GM21528 (cell line): ENCODE results near the gene MIDN.
"Not testable (repeated sequence)": the region's sequence is repeated elsewhere in the genome, so short reads cannot be mapped to it uniquely, and the experiment has no call there.

Experiments
- ATAC-seq: cut with Tn5 transposase; IDR thresholded peaks from one replicate; pipeline ENCODE4 v1.9.1; 2021; ENCODE audit warnings: mild to moderate bottlenecking, moderate library complexity; ENCODE audit not compliant: unreplicated experiment, low FRiP score

MIDN gene

GRCh38 chr19:1290196-1290702 lies 41.9 kb downstream of the MIDN start:
- no peak for ATAC-seq

- ATAC-seq = no peak
Observed at GRCh38 chr19:1290703-1291651, 42.6 kb downstream of the MIDN start.

- ATAC-seq = no peak
Observed at GRCh38 chr19:1291761-1292418, 43.5 kb downstream of the MIDN start.

- ATAC-seq = no peak
Observed at GRCh38 chr19:1292419-1293151, 44.2 kb downstream of the MIDN start.

GRCh38 chr19:1293782-1294604 lies 45.6 kb downstream of the MIDN start:
- no peak for ATAC-seq

GRCh38 chr19:1294688-1295087 lies 46.3 kb downstream of the MIDN start:
- ATAC-seq = no peak

- ATAC-seq = no peak
Observed at GRCh38 chr19:1295169-1296012, 47.0 kb downstream of the MIDN start.

GRCh38 chr19:1296078-1296477 lies 47.7 kb downstream of the MIDN start:
- no peak for ATAC-seq

- ATAC-seq = no peak
Observed at GRCh38 chr19:1296575-1297271, 48.3 kb downstream of the MIDN start.

- no peak for ATAC-seq
Observed at GRCh38 chr19:1298235-1298634, 49.9 kb downstream of the MIDN start.

- no peak for ATAC-seq
Observed at GRCh38 chr19:1299801-1300200, 51.4 kb downstream of the MIDN start.

- ATAC-seq = no peak
Observed at GRCh38 chr19:1300744-1301490, 52.5 kb downstream of the MIDN start.

- no peak for ATAC-seq
Observed at GRCh38 chr19:1302533-1303239, 54.3 kb downstream of the MIDN start.

- no peak for ATAC-seq
Observed at GRCh38 chr19:1304197-1304924, 56.0 kb downstream of the MIDN start.

GRCh38 chr19:1305354-1305753 lies 57.0 kb downstream of the MIDN start:
- ATAC-seq = not testable (repeated sequence)

GRCh38 chr19:1307320-1307719 lies 58.9 kb downstream of the MIDN start:
- no peak for ATAC-seq
